ENCODE results near the gene TIPARP. TPM values are rescaled to one million over a fixed set of nuclear protein-coding genes. Genes with fewer than 3 reads are reported as not detected.

Gene TIPARP
- total and polyA plus RNA-seq, 2 donors (not counting 1 experiment from before 2014, with no cell fraction given) = 8.6 to 22.1 TPM

DNA sequence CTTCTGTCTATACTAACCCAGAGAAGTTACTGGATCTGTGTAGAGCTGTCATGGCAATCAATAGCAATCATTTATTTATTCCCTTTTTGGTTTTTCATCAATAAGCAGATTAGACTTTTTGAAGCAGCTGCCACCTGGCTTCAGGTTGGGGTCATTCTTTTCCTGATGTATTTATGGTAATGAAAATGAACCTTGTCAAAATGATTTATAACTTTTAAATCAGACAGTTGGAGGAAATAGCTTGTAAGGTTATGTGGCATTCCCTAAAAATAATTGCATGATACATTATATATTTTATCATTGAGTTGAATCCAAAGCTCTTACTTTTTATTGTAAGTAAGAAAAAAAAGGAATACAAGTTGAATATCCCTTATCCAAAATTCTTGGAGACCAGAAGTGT lies 8.6 kb downstream of the TIPARP start:
- H3K79me2 ChIP-seq (ENCODE audit: control insufficient read depth, insufficient read depth, low read length) = peaks cover 99% of the 10 kb centered on the region
- H3K4me1 ChIP-seq (ENCODE audit: control insufficient read depth, extremely low read depth, insufficient read depth, low read length) = peaks cover 20% of the 10 kb centered on the region
- H3K36me3 ChIP-seq (ENCODE audit: control insufficient read depth, insufficient read depth, low read length) = peaks cover 5% of the 10 kb centered on the region
- no peak overlapping the region for H3K4me3 ChIP-seq (replicated peaks in 1 of 4; ENCODE audit: control extremely low read depth in 1 of 4, insufficient read depth in 1 of 4, low read depth in 3 of 4, low read length in 4 of 4)
- peak overlapping the region; percentile 26 for H3K27ac ChIP-seq (ENCODE audit: insufficient read depth, low read length)
- H2AFZ ChIP-seq (ENCODE audit: low read length) = no peak overlapping the region
- H3K4me2 ChIP-seq (ENCODE audit: extremely low read depth, insufficient read depth, low read length) = peak overlapping the region; percentile 44
- no peaks in the 10 kb centered on the region for H3K9me3 ChIP-seq (ENCODE audit: control insufficient read depth, insufficient read depth, low read depth, low read length)
- no peak for TF ChIP-seq EZH2 (IDR thresholded peaks at IDR 0.05; ENCODE audit: low read length, missing control alignments)
- TF ChIP-seq, protein P1, sequence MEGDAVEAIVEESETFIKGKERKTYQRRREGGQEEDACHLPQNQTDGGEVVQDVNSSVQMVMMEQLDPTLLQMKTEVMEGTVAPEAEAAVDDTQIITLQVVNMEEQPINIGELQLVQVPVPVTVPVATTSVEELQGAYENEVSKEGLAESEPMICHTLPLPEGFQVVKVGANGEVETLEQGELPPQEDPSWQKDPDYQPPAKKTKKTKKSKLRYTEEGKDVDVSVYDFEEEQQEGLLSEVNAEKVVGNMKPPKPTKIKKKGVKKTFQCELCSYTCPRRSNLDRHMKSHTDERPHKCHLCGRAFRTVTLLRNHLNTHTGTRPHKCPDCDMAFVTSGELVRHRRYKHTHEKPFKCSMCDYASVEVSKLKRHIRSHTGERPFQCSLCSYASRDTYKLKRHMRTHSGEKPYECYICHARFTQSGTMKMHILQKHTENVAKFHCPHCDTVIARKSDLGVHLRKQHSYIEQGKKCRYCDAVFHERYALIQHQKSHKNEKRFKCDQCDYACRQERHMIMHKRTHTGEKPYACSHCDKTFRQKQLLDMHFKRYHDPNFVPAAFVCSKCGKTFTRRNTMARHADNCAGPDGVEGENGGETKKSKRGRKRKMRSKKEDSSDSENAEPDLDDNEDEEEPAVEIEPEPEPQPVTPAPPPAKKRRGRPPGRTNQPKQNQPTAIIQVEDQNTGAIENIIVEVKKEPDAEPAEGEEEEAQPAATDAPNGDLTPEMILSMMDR (conservative IDR thresholded peaks at IDR 0.05 in 1 of 2, IDR thresholded peaks at IDR 0.05 in 1 of 2; ENCODE audit: low read depth in 1 of 2, low read length in 2 of 2) = no peak
- no peak overlapping the region for H3K9ac ChIP-seq (ENCODE audit: insufficient read depth, low read length)
- no peak for DNase-seq (ENCODE audit: low read depth in 2 of 2)
- no peaks in the 10 kb centered on the region for H4K20me1 ChIP-seq (ENCODE audit: control insufficient read depth, extremely low read depth, insufficient read depth, low read length)
- no peaks in the 10 kb centered on the region for H3K27me3 ChIP-seq (ENCODE audit: control insufficient read depth, insufficient read depth, low read length)

DNA sequence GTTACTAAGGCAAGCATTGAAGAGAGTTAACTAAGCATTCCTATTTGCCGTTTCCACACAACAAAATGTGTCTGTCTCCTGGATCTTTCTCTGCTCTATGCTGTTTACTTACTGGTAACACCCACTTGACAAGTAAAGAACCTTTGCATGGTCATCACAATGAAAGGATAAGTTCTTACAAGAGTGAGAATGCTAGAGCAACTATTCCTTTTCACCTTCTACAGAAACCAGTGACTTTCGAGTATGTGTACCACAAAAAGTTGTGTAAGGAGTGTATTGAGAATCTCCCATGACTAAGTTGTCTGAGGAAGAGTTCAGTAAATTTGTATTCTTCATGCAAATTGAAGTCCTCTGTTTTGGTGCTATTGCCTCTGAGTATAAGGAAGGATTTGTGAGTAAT lies 10.8 kb downstream of the TIPARP start:
- no peak overlapping the region for H2AFZ ChIP-seq (ENCODE audit: low read length)
- no peaks in the 10 kb centered on the region for H4K20me1 ChIP-seq (ENCODE audit: control insufficient read depth, extremely low read depth, insufficient read depth, low read length)
- H3K79me2 ChIP-seq (ENCODE audit: control insufficient read depth, insufficient read depth, low read length) = peaks cover 98% of the 10 kb centered on the region
- no peaks in the 10 kb centered on the region for H3K9me3 ChIP-seq (ENCODE audit: control insufficient read depth, insufficient read depth, low read depth, low read length)
- H3K4me3 ChIP-seq (replicated peaks in 1 of 4; ENCODE audit: control extremely low read depth in 1 of 4, insufficient read depth in 1 of 4, low read depth in 3 of 4, low read length in 4 of 4) = no peak overlapping the region
- H3K9ac ChIP-seq (ENCODE audit: insufficient read depth, low read length) = no peak overlapping the region
- H3K4me1 ChIP-seq (ENCODE audit: control insufficient read depth, extremely low read depth, insufficient read depth, low read length) = peaks cover 24% of the 10 kb centered on the region
- no peaks in the 10 kb centered on the region for H3K36me3 ChIP-seq (ENCODE audit: control insufficient read depth, insufficient read depth, low read length)
- H3K27ac ChIP-seq (ENCODE audit: insufficient read depth, low read length) = peak overlapping the region; percentile 68
- TF ChIP-seq, protein P1 (conservative IDR thresholded peaks at IDR 0.05 in 1 of 2, IDR thresholded peaks at IDR 0.05 in 1 of 2; ENCODE audit: low read depth in 1 of 2, low read length in 2 of 2) = no peak
- no peak for TF ChIP-seq EZH2 (IDR thresholded peaks at IDR 0.05; ENCODE audit: low read length, missing control alignments)
- DNase-seq (ENCODE audit: low read depth in 2 of 2) = no peak
- H3K27me3 ChIP-seq (ENCODE audit: control insufficient read depth, insufficient read depth, low read length) = no peaks in the 10 kb centered on the region
- H3K4me2 ChIP-seq (ENCODE audit: extremely low read depth, insufficient read depth, low read length) = peak overlapping the region; percentile 56

DNA sequence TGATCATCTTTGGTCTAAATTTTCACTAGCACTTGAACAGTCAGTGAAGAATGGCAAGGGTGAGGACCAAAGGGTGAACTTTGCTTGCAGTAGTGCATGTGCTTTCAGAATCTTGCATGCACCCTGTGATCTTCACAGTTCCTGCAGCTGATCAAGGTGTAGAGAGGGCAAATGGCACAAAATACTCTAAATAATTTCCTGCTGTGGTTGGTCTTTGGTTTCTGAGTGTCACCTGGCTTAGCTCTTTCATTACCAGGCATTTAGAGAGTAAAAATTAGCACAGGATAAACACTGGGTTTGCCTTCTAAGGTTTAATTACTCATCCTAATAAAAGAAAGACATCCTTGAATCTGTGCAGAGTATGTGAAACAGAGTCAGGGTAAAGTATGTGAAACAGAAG lies 11.4 kb downstream of the TIPARP start:
- no peaks in the 10 kb centered on the region for H4K20me1 ChIP-seq (ENCODE audit: control insufficient read depth, extremely low read depth, insufficient read depth, low read length)
- no peaks in the 10 kb centered on the region for H3K36me3 ChIP-seq (ENCODE audit: control insufficient read depth, insufficient read depth, low read length)

More for the DNA sequence above, 11.4 kb downstream of the TIPARP start:
- TF ChIP-seq EZH2 (IDR thresholded peaks at IDR 0.05; ENCODE audit: low read length, missing control alignments) = no peak
- TF ChIP-seq, protein P1 (conservative IDR thresholded peaks at IDR 0.05 in 1 of 2, IDR thresholded peaks at IDR 0.05 in 1 of 2; ENCODE audit: low read depth in 1 of 2, low read length in 2 of 2) = no peak
- Histone ChIP-seq H3K9ac (ENCODE audit: insufficient read depth, low read length) (no peak overlapping the region), H3K9me3 (ENCODE audit: control insufficient read depth, insufficient read depth, low read depth, low read length) (no peaks in the 10 kb centered on the region), H3K27ac (ENCODE audit: insufficient read depth, low read length) (peak overlapping the region; percentile 68), H2AFZ (ENCODE audit: low read length) (no peak overlapping the region), H3K79me2 (ENCODE audit: control insufficient read depth, insufficient read depth, low read length) (peaks cover 98% of the 10 kb centered on the region), H3K27me3 (ENCODE audit: control insufficient read depth, insufficient read depth, low read length) (no peaks in the 10 kb centered on the region), H3K4me1 (ENCODE audit: control insufficient read depth, extremely low read depth, insufficient read depth, low read length) (peaks cover 27% of the 10 kb centered on the region), H3K4me2 (ENCODE audit: extremely low read depth, insufficient read depth, low read length) (peak overlapping the region; percentile 18), H3K4me3 (replicated peaks in 1 of 4; ENCODE audit: control extremely low read depth in 1 of 4, insufficient read depth in 1 of 4, low read depth in 3 of 4, low read length in 4 of 4) (no peak overlapping the region)
- DNase-seq (ENCODE audit: low read depth in 2 of 2) = no peak
